Loucy (cell line): ENCODE data around the gene CADM1.

Experiments used
- EZH2phosphoT487 ChIP-seq: fragments of 200-600 bp; IDR thresholded peaks from 2 replicates; pipeline ENCODE4 v1.6.1; 2018; ENCODE audit warnings: antibody characterized with exemption, mild to moderate bottlenecking, moderate library complexity, borderline replicate concordance
- TF ChIP-seq, protein P1 (sequence below): fragments of 200-600 bp; sonication (generic); conservative IDR thresholded peaks from 2 replicates; pipeline ENCODE4 v1.5.1; 2014; ENCODE audit warnings: mild to moderate bottlenecking, antibody characterized with exemption, low read length

DNA sequence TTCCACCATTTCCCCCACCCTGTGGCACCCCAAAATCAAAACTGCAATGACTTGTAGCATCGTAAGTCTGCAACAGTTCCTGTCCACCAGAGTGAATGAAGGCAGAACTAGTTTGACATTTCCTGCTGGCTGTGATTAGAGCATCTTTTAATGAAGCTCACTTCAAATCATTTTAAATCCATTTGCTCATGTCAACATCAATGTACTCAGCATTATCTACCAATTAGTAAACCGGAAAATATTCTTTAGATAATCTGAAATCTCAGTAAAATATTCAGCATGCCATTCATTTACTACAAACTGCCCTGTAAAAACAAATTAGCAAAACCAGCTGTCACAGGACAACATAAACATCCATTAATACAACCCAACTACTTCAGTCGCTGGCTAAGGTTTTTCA lies 38.1 kb downstream of the CADM1 start:
- TF ChIP-seq, protein P1, sequence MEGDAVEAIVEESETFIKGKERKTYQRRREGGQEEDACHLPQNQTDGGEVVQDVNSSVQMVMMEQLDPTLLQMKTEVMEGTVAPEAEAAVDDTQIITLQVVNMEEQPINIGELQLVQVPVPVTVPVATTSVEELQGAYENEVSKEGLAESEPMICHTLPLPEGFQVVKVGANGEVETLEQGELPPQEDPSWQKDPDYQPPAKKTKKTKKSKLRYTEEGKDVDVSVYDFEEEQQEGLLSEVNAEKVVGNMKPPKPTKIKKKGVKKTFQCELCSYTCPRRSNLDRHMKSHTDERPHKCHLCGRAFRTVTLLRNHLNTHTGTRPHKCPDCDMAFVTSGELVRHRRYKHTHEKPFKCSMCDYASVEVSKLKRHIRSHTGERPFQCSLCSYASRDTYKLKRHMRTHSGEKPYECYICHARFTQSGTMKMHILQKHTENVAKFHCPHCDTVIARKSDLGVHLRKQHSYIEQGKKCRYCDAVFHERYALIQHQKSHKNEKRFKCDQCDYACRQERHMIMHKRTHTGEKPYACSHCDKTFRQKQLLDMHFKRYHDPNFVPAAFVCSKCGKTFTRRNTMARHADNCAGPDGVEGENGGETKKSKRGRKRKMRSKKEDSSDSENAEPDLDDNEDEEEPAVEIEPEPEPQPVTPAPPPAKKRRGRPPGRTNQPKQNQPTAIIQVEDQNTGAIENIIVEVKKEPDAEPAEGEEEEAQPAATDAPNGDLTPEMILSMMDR: no peak
- no peak for TF ChIP-seq EZH2phosphoT487
